Kidney epithelial cell (primary cell): ENCODE measurements around the gene MPC2. TPM values are rescaled to one million over a fixed set of nuclear protein-coding genes. Genes with fewer than 3 reads are reported as not detected.

Experiments
- DNase-seq: peaks from one replicate; pipeline ENCODE4 v3.0.0-alpha.2; 2010; ENCODE audit warnings: low read depth
- H3K27me3 ChIP-seq: 2 replicates; pipeline ENCODE4 v1.6.0; 2011; ENCODE audit warnings: low read length; ENCODE audit not compliant: control insufficient read depth, insufficient read depth
- H3K36me3 ChIP-seq: 2 replicates; pipeline ENCODE4 v1.5.1; 2011; ENCODE audit warnings: low read length; ENCODE audit not compliant: control insufficient read depth, insufficient read depth
- H3K4me3 ChIP-seq: 2 replicates; pipeline ENCODE4 v1.5.1; 2011; ENCODE audit warnings: low read depth, mild to moderate bottlenecking, control low read depth, low read length
- total RNA-seq: library from RNA; depleted of rRNA; stranded (reverse); fragments of >200 nt; gene quantifications from 2 replicates; pipeline ENCODE4 v1.2.3, GENCODE V29; 2015
- TF ChIP-seq, protein P1 (sequence below): IDR thresholded peaks from 2 replicates; pipeline ENCODE4 v1.5.1; 2011; ENCODE audit warnings: mild to moderate bottlenecking, moderate library complexity, low read length, control low read depth, inconsistent platforms; ENCODE audit not compliant: insufficient read depth, poor library complexity, severe bottlenecking

The MPC2 gene
- total RNA-seq, 1 donor from 2014 or later: 15.4 TPM

DNA sequence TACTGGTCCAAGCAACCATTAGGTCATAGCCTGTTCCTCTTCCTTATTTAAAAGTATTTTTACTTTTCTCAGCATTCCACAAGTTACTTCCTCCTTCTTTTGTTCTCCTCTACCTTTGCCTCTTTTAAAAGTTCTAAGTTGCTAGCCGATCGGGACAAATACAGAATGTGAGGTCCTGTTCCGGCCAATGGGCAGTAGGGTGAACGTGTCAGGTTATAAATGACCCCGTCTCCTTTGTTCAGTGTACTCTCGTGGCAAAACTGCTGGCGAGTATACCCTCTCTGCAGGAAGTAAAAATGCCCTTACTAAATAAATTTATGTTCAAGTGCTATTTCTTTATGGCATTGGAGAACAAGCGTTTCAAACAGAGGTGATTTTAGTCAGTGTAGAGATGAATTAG lies 25.5 kb downstream of the MPC2 start:
- H3K36me3 ChIP-seq: no peaks in the 10 kb centered on the region
- no peak for DNase-seq
- TF ChIP-seq, protein P1, sequence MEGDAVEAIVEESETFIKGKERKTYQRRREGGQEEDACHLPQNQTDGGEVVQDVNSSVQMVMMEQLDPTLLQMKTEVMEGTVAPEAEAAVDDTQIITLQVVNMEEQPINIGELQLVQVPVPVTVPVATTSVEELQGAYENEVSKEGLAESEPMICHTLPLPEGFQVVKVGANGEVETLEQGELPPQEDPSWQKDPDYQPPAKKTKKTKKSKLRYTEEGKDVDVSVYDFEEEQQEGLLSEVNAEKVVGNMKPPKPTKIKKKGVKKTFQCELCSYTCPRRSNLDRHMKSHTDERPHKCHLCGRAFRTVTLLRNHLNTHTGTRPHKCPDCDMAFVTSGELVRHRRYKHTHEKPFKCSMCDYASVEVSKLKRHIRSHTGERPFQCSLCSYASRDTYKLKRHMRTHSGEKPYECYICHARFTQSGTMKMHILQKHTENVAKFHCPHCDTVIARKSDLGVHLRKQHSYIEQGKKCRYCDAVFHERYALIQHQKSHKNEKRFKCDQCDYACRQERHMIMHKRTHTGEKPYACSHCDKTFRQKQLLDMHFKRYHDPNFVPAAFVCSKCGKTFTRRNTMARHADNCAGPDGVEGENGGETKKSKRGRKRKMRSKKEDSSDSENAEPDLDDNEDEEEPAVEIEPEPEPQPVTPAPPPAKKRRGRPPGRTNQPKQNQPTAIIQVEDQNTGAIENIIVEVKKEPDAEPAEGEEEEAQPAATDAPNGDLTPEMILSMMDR: no peak
- no peak overlapping the region for H3K4me3 ChIP-seq
- no peaks in the 10 kb centered on the region for H3K27me3 ChIP-seq

DNA sequence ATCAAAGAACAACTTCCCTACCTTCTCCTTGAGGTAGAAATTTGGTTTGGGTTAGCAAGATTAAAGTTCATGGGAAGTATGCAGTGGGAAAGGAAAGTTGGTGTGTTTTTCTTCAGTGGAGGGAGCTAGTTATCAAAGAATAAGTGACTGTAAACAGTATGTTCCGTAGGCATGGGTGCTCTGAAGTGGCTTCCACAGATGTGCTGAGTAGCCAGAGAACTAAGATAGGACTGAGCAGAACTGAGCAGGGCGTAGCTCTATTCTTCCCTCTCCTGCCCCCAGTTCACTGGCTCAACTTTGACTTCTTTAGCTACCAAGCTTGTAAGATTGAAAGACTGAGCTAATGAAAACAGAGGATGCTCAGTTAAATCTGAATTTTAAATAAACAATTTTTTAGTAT lies 26.3 kb downstream of the MPC2 start:
- Histone ChIP-seq H3K27me3 (no peaks in the 10 kb centered on the region), H3K36me3 (no peaks in the 10 kb centered on the region), H3K4me3 (no peak overlapping the region)
- DNase-seq: no peak
- TF ChIP-seq, protein P1: no peak

DNA sequence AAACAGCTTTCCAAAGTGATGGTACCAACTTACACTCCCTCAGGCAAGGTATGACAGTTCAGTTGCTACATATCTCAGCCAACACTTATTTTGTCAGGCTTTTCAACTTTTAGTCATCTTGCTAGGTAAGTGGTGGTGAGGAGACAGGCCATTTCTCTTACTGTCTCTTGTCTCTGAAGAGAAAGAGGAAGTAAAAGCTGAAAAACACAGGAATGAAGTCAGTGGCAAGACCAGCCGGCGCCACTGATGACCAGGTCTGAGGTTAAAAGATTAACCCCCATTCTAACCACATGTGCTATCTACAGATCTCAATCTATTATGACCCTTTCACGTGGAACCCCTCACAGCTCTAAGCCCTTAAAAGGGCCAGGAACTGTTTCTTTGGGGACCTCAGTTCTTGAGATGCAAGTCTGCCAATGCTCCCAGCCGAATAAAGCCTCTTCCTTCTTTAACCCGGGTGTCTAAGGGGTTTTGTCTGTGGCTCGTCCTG lies 27.1 kb downstream of the MPC2 start:
- no peaks in the 10 kb centered on the region for H3K27me3 ChIP-seq
- H3K4me3 ChIP-seq: no peak overlapping the region
- DNase-seq: no peak
- TF ChIP-seq, protein P1: no peak
- H3K36me3 ChIP-seq: no peaks in the 10 kb centered on the region

DNA sequence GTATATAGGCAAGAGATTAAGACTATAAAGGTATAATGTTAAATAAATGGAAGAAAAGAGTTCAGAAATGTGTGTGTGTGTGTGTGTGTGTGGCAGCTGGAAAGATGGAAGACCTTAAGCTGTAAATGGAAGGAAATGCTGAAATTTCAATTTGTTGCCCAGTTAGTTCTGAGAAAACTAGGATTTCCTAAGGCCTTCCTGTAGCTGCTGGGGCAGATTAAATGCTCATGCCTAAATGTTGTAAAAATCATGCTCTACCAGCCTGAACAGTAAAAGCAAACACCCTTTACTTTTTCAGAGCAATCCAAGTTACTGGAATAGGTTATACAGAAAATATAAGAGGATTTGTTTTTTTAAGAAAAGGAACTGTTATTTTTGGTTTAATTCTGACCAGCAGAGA lies 31.2 kb downstream of the MPC2 start:
- H3K36me3 ChIP-seq: no peaks in the 10 kb centered on the region
- TF ChIP-seq, protein P1: no peak
- no peak for DNase-seq
- H3K27me3 ChIP-seq: no peaks in the 10 kb centered on the region
- no peak overlapping the region for H3K4me3 ChIP-seq

DNA sequence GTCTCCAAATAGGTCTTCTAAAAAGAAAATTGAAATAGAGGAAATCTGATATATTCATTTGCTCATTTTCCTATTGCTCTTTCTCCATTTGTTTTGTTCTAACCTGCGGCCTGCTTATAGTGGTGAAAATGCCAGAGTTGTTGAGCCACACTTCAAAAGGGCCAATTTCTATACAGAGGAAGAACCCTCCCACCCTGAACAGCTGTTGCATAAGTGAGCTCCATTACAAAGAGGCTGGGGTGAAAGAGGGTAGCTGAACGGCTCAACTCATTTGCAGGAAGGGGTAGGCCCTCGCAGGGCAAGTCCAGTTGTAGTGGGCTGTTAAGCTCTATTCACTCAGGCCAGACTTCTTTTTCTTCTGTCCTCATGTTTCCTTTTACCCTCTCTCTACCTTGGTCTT lies 31.7 kb downstream of the MPC2 start:
- H3K36me3 ChIP-seq: no peaks in the 10 kb centered on the region
- no peak for DNase-seq
- H3K4me3 ChIP-seq: no peak overlapping the region
- no peaks in the 10 kb centered on the region for H3K27me3 ChIP-seq
- TF ChIP-seq, protein P1: no peak

DNA sequence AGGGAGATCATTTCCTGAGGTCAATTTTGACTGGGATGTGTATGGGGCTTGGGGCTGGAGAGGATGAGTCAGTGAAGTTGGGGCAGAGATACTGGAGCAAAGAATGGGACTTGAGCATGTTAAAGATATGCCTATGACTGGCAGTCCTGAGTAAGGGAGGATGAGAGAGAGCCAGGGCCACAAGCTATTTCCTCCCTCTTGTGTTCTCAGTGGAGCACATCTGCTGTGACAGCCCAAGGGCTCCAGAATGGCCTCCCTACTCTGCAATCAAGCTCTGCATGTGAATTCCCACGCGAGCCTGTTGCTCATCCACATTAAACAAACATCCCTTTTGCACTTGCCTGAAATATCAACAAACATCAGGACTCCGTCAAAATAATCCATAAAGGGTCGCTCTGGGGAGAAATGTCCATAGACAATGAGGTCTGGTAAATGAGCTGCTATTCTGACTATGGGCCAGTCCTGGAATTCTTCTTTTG lies 32.2 kb downstream of the MPC2 start:
- TF ChIP-seq, protein P1: no peak
- H3K36me3 ChIP-seq: no peaks in the 10 kb centered on the region
- no peak overlapping the region for H3K4me3 ChIP-seq
- no peaks in the 10 kb centered on the region for H3K27me3 ChIP-seq
- DNase-seq: no peak
